GM21786 (cell line): ENCODE measurements around the gene ARL14EP.

Experiments used
- ATAC-seq: cut with Tn5 transposase; IDR thresholded peaks from one replicate; pipeline ENCODE4 v1.9.1; 2021; ENCODE audit not compliant: unreplicated experiment

The ARL14EP gene

GRCh38 chr11:30326114-30326778 lies 3.3 kb downstream of the ARL14EP start:
- no peak for ATAC-seq

GRCh38 chr11:30326906-30327305 lies 4.0 kb downstream of the ARL14EP start:
- no peak for ATAC-seq

- no peak for ATAC-seq
Observed at GRCh38 chr11:30328681-30329080, 5.8 kb downstream of the ARL14EP start.

- ATAC-seq: no peak
Observed at GRCh38 chr11:30329150-30329940, 6.4 kb downstream of the ARL14EP start.

GRCh38 chr11:30333405-30333804 lies 10.5 kb downstream of the ARL14EP start:
- peak; percentile 82 for ATAC-seq

GRCh38 chr11:30342736-30343166 lies 19.8 kb downstream of the ARL14EP start:
- ATAC-seq: peak; percentile 95

- peak; percentile 13 for ATAC-seq
Observed at GRCh38 chr11:30344085-30344484, 21.2 kb downstream of the ARL14EP start.

- ATAC-seq: no peak
Observed at GRCh38 chr11:30345644-30346043, 22.7 kb downstream of the ARL14EP start.

GRCh38 chr11:30346068-30346688 lies 23.3 kb downstream of the ARL14EP start:
- ATAC-seq: no peak

GRCh38 chr11:30348035-30348434 lies 25.1 kb downstream of the ARL14EP start:
- ATAC-seq: no peak

GRCh38 chr11:30349885-30350284 lies 27.0 kb downstream of the ARL14EP start:
- ATAC-seq: no peak

GRCh38 chr11:30350384-30350783 lies 27.5 kb downstream of the ARL14EP start:
- ATAC-seq: no peak

- ATAC-seq: no peak
Observed at GRCh38 chr11:30351061-30351460, 28.2 kb downstream of the ARL14EP start.

GRCh38 chr11:30356391-30356790 lies 33.5 kb downstream of the ARL14EP start:
- no peak for ATAC-seq

GRCh38 chr11:30357872-30358271 lies 35.0 kb downstream of the ARL14EP start:
- ATAC-seq: no peak

GRCh38 chr11:30358536-30358935 lies 35.6 kb downstream of the ARL14EP start:
- ATAC-seq: no peak

- ATAC-seq: no peak
Observed at GRCh38 chr11:30360741-30361140, 37.8 kb downstream of the ARL14EP start.

GRCh38 chr11:30364139-30364836 lies 41.4 kb downstream of the ARL14EP start:
- ATAC-seq: no peak

GRCh38 chr11:30364837-30365482 lies 42.1 kb downstream of the ARL14EP start:
- no peak for ATAC-seq

GRCh38 chr11:30365793-30366517 lies 43.1 kb downstream of the ARL14EP start:
- no peak for ATAC-seq
